Kidney tubule cell (primary cell): ENCODE measurements around the gene COG1.

Experiments
- DNase-seq: peaks from one replicate; pipeline ENCODE4 v3.0.0-alpha.2; 2018; ENCODE audit warnings: low spot score

The COG1 gene

DNA sequence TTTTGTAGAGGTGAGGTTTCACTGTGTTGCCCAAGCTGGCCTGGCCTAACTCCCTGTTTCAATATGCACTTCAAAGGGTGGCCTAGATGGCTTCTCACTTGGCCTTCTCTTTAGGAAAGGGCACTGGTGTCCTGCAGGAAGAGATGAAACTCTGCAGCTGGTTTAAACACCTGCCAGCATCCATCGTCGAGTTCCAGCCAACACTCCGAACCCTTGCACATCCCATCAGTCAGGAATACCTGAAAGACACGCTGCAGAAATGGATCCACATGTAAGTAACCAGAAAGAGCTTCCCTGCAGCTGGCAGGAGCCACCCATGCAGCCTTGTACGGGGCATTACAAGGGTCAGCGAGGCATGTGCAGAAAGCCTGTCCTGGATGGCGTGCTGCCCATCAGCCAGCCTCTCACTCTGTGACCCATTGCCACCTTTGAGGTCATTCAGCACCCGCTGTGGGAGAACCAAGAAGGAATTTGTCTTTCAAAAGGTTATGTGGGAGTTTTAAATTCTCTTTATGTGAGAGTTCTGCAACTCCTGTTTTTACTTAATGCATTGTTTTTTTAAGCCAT, 7.0 kb downstream of the COG1 start:
- no peak for DNase-seq

DNA sequence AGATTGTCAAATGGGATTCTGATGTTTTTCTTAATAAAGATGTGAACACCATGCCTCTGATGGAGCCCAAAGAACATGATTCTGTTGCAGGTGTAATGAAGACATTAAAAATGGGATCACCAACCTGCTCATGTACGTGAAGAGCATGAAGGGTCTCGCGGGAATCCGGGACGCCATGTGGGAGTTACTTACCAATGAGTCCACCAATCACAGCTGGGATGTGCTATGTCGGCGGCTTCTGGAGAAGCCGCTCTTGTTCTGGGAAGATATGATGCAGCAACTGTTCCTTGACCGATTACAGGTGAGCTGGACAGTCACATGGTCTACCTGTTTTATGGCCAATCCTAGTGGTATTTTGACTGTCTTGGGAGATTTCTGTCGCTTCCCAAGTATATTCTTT, 7.6 kb downstream of the COG1 start:
- no peak for DNase-seq

DNA sequence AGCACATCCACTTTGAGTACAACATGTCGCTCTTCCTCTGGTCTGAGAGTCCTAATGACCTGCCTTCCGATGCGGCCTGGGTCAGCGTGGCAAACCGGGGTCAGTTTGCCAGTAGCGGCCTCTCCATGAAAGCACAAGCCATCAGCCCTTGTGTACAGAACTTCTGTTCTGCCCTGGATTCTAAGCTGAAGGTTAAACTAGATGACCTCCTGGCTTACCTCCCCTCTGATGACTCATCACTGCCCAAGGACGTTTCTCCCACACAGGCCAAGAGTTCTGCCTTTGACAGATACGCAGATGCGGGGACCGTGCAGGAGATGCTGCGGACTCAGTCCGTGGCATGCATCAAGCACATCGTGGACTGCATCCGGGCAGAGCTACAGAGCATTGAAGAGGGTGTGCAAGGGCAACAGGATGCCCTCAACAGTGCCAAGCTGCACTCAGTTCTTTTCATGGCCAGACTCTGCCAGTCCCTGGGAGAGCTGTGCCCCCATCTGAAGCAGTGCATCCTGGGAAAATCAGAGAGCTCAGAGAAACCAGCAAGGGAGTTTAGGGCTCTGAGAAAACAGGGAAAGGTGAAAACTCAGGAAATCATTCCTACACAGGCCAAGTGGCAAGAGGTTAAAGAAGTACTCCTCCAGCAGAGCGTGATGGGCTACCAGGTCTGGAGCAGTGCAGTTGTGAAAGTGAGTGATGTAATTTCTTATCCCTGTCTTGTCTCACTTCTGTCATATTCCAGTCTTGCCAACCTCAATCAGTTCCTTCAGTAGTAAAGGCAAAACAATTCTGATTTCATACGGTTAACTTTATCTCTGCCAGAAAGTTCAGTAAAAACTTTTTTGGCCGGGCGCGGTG, 8.6 kb downstream of the COG1 start:
- no peak for DNase-seq

DNA sequence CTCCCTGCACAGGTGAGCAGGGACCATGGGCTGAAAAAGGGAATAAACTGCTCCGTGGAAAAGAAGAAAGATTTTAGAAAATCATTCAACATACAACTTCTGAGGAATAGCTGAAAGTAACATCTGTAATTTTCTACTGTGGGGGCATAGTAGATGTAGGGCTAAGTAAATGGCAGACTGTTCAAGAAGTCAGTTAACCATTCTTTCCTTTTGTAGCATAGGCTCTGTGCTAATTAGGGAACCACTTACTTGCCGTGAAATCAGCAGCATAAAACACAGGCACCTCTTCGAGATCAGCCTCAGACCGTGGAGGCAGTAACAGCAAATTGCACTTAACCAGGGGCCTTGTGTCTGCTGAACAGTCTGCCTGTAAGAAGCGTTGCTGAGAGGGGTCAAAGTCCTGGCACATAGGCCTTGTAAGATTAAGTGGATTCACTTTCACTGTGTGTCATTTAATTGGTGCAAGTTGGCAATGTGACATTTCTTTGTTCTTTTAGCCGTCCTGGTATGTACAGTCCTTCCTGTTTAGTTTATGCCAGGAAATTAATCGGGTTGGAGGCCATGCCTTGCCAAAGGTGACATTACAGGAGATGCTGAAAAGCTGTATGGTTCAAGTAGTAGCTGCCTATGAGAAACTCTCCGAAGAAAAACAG, 10.4 kb downstream of the COG1 start:
- DNase-seq = peak; percentile 21

DNA sequence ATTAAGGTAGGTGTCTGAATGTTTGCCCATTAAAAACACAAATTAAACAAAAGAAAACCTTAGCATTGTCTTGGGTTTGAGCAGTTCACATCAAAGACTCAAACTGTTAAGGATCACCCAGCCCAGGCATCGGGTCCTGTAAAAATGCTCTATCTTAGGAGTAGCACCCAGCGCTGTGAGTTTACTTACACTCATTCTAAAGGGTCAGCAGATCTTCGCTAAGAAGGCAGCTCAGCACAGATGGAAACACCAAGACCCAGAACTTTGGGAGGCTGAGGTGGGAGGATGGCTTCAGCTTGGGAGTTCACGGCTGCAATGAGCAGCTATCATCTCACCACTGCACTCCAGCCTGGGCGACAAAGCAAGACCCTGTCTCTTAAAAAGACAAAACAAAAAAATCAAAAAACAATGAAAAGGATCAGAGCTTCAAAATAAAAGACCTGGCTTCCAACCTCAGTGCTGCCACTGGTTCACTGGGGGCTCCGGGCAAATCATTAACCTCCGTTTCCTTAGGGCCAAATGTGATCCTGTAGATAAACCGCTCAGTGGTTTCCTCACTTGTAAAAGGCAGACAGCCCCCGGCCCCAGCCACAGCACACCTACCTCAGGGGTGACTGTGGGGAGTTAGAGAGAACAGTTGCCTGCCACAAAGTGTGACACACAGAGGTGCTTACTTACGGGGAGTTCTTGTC, 11.1 kb downstream of the COG1 start:
- no peak for DNase-seq

DNA sequence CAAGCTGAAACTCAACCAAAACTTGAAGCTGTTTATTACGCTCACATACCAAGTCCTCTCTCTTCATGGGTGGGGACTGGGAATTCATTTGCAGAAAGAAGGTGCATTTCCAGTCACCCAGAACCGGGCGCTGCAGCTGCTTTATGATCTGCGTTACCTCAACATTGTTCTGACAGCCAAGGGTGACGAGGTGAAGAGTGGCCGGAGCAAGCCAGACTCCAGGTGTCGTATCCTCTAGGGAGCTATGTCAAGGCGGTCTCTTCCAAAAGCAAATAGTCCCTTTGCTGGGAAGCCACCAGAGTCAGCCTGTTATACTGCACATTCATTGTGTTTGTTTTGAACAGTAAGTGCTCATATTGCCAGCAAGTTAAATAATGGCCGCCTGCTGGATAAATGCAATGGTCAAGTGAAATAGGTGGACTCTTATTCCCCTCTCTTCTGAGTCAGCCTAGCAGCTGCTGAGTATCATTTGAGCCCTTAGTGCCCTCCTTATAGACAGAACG, 12.7 kb downstream of the COG1 start:
- DNase-seq = no peak

DNA sequence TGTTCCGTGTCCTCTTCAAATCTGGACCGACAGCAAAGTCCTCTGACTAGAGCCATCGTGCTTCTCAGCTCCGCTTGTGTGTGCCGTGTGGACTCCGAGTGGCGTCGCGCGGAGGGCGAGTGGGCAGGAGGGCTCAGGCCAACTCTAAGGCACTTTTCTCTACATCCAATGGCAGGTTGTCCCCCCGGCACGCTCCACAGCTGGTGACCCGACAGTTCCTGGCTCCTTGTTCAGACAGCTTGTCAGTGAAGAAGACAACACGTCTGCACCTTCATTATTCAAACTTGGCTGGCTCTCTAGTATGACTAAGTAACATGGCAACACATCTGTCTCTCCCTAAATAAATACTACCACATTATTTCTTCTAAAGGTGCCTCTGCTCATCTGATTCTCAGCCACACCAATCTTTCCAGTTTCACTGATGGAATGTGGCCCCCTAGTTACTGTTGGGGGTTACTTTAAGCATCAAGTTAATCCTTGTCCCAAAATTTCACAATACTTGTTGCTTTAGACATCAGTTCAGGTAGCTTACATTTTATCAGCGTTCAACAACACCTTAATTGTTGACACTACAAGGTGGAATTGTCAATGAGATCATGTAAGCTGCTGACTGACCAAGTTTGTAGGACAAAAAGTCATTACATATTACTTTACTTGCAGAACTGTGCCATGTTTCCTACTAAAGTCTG, 15.4 kb downstream of the COG1 start:
- no peak for DNase-seq

DNA sequence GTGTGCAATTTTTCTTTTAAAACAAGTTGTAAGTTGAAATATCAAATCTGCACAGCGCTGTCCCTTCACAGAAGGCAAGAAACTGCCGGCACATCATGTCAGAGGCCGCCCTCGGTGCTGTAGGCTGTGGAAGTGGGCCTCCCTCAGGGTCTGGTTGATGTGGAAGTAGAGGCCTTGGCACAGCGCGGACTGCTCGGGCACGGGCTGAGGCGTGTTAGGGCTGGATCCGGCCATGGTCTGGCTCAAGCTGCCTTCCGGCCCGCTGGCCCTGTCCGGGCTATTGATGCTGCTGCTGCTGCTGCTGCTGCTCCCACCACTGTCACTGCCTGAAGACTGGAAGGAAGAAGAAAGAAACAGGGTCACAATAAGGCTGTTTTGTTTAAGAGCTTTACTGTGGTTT, 16.6 kb downstream of the COG1 start:
- no peak for DNase-seq

DNA sequence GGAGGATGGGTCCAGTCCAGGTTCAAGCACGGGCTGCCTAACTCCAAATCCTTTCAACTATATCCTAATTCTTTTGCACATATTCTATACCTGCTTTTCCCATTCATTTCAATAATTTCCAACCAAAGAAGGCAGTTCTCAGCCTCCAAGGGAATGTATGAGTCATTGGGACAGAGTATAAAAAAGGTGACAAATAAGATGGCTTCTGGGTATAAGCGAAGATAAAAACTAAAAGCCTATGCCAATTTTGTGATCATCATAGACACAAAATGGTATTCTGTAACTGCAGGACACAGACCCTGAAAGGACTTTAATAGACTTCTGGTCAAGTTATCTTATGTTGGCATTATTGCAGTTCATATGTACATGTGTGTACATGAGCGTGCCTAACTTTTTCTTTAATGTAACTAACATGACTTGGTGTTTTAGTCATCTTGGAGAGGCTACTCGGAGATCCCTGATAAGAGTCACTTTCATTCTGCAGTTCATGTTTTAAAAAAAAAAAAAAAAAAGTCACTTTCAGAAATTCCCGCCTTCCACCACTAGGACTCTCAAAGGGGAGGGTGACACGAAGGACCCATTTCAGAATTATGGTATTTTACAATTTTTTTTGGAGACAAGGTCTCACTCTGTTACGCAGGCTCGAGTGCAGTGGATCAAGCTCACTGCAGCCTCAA, 17.3 kb downstream of the COG1 start:
- DNase-seq = no peak

DNA sequence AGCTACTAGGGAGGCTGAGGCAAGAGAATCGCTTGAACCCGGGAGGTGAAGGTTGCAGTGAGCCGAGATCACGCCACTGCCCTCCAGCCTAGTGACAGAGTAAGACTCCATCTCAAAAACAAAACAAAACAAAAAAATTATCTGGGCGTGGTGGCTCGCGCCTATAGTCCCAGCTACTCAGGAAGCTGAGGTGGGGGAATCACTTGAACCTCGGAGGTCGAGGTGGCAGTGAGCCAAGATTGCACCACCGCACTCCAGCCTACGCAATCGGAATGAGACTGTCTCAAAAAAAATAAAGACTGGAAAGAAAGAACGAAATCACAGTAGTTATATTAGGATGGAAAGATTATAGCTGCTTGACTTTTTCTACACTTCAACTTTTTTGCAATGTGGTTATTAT, 18.9 kb downstream of the COG1 start:
- no peak for DNase-seq

DNA sequence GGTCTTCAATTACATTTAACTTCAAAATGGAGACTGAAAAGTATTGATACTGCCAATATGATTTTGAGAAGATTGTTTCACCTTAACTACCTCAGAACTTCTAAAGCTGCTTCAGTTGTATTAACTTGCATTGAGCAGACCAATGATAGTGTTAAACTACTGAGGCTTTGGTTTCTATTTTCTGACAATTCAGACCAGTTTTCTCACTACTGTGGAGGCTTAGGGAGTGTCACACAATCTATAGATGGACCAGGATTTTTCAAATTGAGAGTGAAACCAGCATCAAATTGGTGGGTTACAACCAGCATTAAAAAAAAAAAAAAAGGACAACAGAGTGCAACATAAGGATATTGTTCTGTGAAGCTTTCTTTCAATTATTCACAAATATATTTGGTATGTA, 21.2 kb downstream of the COG1 start:
- no peak for DNase-seq

DNA sequence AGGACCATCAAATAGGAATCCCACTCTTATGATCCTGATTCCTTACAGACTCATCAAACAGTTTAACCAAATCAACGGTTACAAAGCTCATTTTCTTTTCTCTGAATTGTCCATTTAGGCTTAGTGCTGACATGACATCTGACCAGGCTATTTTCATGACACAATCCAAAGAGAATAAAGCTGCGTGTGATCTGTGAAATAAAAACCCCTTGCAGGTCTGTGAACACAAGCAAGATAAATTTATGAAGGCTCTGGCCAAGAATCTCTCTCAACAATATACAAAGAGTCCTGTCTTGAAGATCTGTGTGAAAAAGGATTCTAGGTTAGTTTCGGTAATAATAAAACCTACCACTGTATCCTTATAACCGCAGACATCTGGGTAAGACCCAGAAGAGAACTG, 22.0 kb downstream of the COG1 start:
- no peak for DNase-seq

DNA sequence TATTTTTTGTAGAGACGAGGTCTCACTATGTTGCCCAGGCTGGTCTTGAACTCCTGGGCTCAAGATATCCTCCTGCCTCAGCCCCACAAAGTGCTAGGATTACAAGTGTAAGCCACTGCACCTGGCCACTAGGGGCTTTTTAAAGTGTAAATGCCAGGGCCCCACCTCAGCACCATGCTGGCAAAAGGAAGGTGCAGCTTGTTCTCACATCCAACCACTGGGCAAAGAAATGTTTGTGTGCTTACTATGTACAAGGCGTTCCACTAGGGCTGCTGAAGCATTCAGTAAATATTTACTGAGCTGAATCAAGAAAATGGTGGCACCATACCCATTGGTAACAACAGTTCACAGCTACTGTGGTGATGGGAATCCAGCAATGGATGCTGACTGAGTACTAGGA, 22.6 kb downstream of the COG1 start:
- no peak for DNase-seq

DNA sequence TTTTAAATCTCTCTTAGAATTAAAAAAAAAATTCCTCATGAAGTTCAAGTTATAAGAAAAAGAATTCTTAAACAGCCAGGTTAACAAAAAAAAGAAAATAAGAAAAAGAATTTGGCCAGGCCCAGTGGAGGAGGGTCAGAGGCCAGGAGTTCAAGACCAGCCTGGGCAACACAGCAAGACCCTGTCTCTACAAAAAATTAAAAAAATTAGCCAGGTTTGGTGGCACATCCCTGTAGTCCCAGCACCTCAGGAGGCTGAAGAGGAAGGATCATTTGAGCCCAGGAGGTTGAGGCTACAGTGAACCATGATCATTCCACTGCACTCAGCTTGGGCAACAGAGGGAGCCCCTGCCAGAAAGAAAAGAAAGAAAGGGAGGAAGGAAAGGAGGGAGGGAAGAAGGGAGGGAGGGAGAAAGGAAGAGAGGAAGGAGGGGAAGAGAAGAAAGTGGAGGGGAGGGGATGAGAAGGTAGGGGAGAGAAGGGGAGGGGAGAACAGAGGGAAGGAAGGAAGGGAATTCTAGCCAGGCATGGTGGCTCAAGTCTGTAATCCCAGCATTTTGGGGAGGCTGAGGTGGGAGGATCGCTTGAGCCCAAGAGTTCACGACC, 30.9 kb downstream of the COG1 start:
- no peak for DNase-seq

DNA sequence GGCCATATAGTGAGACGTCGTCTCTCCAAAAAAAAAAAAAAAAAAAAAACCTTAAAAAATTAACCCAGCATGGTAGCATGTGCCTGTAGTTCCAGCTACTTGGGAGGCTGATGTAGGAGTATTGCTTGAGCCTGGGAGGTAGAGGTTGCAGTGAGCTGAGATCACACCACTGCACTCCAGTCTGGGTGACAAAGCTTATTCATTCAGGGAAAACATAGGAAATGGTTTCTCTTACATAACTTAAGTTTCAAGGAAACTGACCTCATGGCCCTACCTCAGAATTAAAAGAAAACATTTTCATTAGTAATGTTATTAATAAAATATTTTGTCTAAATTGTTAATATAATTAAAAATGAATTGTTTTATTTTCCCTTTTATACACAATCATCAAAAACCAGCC, 31.4 kb downstream of the COG1 start:
- DNase-seq = peak; percentile 30

DNA sequence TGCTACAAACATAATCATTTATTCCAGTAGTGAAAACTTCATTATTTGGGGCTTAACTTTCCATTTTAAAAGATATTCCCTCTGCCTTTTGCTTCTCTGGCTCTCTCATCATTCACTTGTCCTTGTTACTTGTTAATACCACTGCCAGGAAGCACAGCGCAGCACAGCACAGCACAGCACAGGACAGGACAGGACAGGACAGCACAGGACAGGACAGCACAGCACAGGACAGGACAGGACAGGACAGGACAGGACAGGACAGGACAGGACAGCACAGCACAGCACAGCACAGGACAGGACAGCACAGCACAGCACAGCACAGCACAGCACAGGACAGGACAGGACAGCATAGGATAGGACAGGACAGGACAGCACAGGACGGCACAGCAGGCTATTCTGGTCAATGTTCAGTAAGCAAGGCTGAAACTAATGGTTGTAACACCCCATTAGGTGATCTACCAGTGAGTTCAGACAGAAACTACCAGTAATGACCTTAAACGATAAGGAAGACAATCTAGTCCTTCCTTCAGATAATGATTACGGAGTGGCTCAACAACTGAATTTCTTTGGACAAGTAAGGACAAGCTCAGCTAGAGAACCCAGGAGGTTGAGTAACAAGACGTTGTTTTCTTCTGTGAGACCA, 31.9 kb downstream of the COG1 start:
- no peak for DNase-seq

DNA sequence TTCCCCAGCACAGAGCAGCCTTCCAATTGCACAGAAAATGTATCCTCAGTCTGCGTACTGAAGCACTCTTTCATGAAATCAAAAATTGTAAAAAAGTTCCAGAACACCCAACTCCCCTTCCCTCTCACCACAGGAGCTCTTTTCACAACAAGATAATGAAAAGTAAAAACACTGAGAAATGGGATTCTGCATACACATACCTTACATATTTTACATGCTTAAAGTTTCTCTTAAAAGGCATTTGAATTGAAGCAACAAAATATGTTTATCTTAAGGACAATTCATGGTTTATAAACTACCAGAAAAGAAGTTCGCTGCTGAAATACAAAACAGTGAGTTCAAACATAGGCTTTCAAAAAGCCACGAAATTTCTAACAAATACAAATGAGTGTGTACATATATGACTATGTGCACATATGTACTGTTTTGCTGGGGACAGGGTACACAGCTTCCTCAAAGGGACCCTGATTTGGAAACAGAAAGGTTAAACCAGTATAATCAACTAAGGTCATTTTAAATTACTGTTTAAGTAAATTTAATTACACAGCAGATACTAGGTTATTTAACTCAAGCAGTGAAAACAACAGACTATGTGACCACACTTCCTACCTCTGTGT, 33.8 kb downstream of the COG1 start:
- DNase-seq = no peak

DNA sequence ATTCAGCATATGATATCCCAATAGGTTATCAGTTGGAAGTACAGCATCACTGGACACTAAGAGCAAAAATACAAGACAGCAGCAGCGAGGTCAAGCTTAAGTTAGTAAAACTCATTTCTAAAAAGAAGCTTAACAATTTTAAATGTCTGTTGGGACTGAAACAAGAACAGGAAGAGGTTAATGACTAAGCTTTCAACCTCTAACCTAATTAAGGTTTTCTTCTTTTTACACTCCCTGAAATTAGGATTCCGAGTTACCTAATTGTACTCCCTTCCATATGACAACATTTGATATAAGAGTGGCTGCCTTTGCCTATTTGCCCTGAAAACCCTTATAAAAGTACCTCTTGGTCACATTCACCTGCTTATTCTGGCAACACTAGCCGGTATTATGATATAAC, 34.5 kb downstream of the COG1 start:
- no peak for DNase-seq

DNA sequence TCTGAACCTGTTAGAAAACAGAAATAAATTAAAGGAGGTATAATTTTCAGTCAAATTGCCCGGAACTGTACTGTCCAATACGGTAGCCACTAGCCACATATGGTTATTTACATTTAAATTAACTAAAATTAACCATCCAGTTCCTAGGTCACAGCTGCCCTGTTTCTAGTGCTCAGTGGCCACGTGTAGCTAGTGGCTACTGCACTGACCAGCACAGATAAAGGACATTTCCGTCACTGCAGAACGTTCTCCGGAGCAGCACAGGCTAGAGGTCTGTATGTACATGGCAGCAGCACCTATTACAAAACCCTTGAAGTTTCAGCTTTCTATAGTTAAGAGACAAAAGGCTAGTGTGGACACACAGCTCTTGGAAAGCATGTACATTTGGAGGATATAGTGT, 35.1 kb downstream of the COG1 start:
- no peak for DNase-seq

DNA sequence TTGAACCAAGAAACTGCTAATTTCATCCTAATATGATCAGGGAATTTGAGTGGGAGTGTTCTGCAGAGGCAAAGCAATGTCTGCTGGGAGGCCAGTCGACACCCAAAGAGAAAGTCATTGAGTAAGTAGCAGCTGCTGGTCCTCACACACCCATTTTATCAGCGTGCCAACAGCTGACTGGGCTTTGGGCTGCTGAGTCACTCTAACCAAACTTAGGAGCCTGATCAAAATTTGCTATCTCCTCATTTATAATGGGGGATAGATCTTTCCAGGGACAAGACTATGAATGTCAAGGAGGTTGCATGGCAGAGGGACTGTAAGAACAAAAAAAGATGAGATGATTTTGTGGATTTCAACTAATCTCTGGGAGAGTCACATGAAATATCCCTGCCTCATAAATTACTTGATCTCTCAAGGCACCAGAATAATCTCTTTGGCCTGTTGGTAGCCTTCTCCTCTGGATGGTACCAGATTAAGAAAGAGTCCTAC, 35.9 kb downstream of the COG1 start:
- DNase-seq = peak; percentile 66
